ENCODE measurements around the gene SCOC. TPM values are rescaled to one million over a fixed set of nuclear protein-coding genes. Genes with fewer than 3 reads are reported as not detected.

Gene SCOC
- total and polyA plus RNA-seq, 9 of the 15 experiments (the other 6 are each of a cell fraction or from before 2014, with no cell fraction given), result 16.8 to 110 (median 46.7) TPM

GRCh38 chr4:140346136-140346535 lies 27.3 kb upstream of the SCOC start (continued):
- TF ChIP-seq TAF7 (tag; IDR thresholded peaks at IDR 0.05), result no peak

- in situ Hi-C loops (cut with MboI) (loop anchor here (25.0 kb wide), 1 partner anchor 512 kb away; no protein-coding TSS in a partner anchor), intact Hi-C loops (cut with micrococcal nuclease) (no loop called here)
- BruUV-seq (replicated peaks), result no TSS peak
- Histone ChIP-seq H3K4me2 (ENCODE audit: insufficient read depth, low read length) (no peak overlapping the region), H2AFZ (ENCODE audit: low read depth, low read length) (no peak overlapping the region), H3K9me1 (ENCODE audit: control insufficient read depth, insufficient read depth, low read length) (no peaks in the 10 kb centered on the region), H3K4me1 (replicated peaks in 1 of 2; ENCODE audit: control insufficient read depth in 2 of 2, insufficient read depth in 2 of 2, low read length in 2 of 2) (no peaks in the 10 kb centered on the region), H3K27me3 (ENCODE audit: control insufficient read depth in 2 of 2, insufficient read depth in 2 of 2, low read length in 2 of 2) (peaks cover 25 to 28% of the 10 kb centered on the region in 2 experiments), H3K4me3 (no peak overlapping the region), H3K27ac (ENCODE audit: extremely low read depth, low read depth, low read length) (no peak overlapping the region), H3K36me3 (ENCODE audit: control insufficient read depth, insufficient read depth, low read length) (no peaks in the 10 kb centered on the region), H3K9me3 (replicated peaks; ENCODE audit: control insufficient read depth, insufficient read depth, low read depth, low read length) (no peaks in the 10 kb centered on the region), H3K79me2 (ENCODE audit: control insufficient read depth, insufficient read depth, low read length) (no peaks in the 10 kb centered on the region), H4K20me1 (replicated peaks; ENCODE audit: control insufficient read depth, insufficient read depth, low read length) (no peaks in the 10 kb centered on the region), H3K9ac (ENCODE audit: insufficient read depth in 1 of 2, low read depth in 2 of 2, low read length in 2 of 2) (no peak overlapping the region)
- TF ChIP-seq, protein P1, sequence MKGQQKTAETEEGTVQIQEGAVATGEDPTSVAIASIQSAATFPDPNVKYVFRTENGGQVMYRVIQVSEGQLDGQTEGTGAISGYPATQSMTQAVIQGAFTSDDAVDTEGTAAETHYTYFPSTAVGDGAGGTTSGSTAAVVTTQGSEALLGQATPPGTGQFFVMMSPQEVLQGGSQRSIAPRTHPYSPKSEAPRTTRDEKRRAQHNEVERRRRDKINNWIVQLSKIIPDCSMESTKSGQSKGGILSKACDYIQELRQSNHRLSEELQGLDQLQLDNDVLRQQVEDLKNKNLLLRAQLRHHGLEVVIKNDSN (CRISPR knock-in tag; IDR thresholded peaks at IDR 0.05), result no peak
- TF ChIP-seq ELF1 (tag; IDR thresholded peaks at IDR 0.05) (no peak), GATAD2A (IDR thresholded peaks at IDR 0.05) (no peak), MIER1 (IDR thresholded peaks at IDR 0.05; ENCODE audit: low read depth) (no peak), ZNF707 (CRISPR knock-in tag; conservative IDR thresholded peaks at IDR 0.05) (no peak), MXI1 (IDR thresholded peaks at IDR 0.05; ENCODE audit: low read depth, low read length) (no peak), ZNF408 (CRISPR knock-in tag; IDR thresholded peaks at IDR 0.05; ENCODE audit: low read depth) (no peak), WHSC1 (IDR thresholded peaks at IDR 0.05; ENCODE audit: low read length) (no peak), ZNF589 (CRISPR knock-in tag; IDR thresholded peaks at IDR 0.05; ENCODE audit: low read depth) (no peak), EWSR1 (IDR thresholded peaks at IDR 0.05; ENCODE audit: borderline replicate concordance, low read depth, partially characterized antibody) (no peak), ZNF395 (CRISPR knock-in tag; IDR thresholded peaks at IDR 0.05) (no peak), MAFF (IDR thresholded peaks at IDR 0.05; ENCODE audit: low read length) (no peak), ZC3H11A (IDR thresholded peaks at IDR 0.05; ENCODE audit: low read depth, low read length) (no peak), ZNF324 (CRISPR knock-in tag; IDR thresholded peaks at IDR 0.05) (no peak), DNMT1 (IDR thresholded peaks at IDR 0.05) (no peak)
- TF ChIP-seq, protein P2, sequence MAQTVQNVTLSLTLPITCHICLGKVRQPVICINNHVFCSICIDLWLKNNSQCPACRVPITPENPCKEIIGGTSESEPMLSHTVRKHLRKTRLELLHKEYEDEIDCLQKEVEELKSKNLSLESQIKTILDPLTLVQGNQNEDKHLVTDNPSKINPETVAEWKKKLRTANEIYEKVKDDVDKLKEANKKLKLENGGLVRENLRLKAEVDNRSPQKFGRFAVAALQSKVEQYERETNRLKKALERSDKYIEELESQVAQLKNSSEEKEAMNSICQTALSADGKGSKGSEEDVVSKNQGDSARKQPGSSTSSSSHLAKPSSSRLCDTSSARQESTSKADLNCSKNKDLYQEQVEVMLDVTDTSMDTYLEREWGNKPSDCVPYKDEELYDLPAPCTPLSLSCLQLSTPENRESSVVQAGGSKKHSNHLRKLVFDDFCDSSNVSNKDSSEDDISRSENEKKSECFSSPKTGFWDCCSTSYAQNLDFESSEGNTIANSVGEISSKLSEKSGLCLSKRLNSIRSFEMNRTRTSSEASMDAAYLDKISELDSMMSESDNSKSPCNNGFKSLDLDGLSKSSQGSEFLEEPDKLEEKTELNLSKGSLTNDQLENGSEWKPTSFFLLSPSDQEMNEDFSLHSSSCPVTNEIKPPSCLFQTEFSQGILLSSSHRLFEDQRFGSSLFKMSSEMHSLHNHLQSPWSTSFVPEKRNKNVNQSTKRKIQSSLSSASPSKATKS (CRISPR knock-in tag; IDR thresholded peaks at IDR 0.05), result no peak
- ATAC-seq (no peak), DNase-seq (ENCODE audit: extremely low read depth in 1 of 4, low spot score in 3 of 4) (no peak), FAIRE-seq (no peak)
- ChIA-PET POLR2A (no interaction called here), CTCF (ENCODE audit: low intra/inter-chr PET ratio) (no interaction called here)
- 0% methylated on average over 2 of the region's 2 CpGs for WGBS (ENCODE audit: insufficient coverage, low coverage, missing lambda C conversion rate)
These were observed 23.6 kb upstream of the SCOC start for GRCh38 chr4:140349816-140350215.
